Urothelium cell line (cell line): Measurements from ENCODE around the gene ZFPL1.

Experiments used
- DNase-seq: peaks from one replicate; pipeline ENCODE4 v3.0.0; 2011; ENCODE audit warnings: low spot score, mixed read lengths
- FAIRE-seq: peaks from 2 replicates; lab custom pipeline; 2011; peaks lifted over from hg19 to GRCh38; lab: Jason Lieb, UNC

ZFPL1 gene

DNA sequence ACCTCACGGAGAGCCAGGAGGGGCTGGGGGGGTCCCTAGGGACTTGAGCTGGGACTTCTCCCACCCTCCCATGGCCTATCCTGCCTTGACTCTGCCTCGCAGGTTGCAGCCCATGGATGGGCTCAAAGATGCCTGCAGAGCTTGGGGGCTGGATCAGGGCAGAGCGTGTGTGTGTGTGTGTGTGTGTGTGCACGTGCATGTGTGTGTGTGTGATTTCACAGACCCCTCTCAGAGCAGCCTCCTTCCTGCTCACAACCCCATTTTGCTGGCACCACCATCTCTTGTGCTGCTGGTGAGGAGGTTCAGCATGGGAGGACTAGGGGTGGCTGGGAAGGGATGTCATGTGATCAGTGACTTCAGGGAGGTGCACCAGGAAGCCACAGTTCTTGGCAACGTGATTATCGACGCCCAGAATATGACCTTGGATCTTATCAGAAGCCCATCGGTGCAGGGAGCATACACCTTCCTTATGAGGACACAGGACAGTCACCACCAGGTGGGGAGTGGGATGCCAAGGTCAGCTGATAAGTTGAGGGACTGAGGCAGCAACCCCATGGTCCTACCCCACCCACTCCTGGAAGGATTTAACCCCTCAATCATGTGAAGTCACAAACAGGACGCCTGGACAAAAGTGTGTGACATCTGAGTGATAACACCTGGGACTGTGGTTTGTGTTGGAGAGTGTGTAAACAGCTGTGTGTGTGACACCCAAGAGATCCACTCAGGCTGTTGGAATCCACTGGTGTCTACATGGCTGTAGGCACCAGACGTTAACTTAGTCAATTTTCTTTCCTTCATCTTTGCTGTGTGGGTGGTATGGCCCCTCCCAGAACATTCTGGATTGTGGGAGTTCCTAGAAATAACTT lies 23.8 kb upstream of the ZFPL1 start:
- DNase-seq (no peak), FAIRE-seq (no peak)

DNA sequence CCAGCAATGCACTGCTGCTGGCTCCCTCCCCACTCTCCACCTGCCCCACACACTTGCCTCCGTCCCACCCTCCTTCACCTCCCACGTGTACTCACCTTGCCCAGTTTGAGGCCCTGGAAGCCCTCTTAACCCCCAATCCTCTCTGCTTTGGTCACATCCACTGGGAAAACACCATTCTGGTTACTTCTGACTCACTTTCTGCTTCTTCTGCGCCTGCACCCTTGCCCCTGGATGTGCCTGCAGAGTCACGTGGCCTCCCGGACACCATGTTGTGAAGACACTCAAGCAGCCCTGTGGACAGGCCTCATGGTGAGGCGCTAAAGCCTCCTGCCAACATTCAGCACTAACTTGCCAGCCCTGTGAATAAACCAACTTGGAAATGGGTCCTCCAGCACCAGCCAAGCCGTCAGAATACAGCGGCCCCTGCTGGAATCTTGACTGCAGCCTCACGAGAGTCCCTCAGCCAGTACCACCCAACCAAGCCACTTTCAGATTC lies 23.1 kb upstream of the ZFPL1 start:
- no peak for DNase-seq

DNA sequence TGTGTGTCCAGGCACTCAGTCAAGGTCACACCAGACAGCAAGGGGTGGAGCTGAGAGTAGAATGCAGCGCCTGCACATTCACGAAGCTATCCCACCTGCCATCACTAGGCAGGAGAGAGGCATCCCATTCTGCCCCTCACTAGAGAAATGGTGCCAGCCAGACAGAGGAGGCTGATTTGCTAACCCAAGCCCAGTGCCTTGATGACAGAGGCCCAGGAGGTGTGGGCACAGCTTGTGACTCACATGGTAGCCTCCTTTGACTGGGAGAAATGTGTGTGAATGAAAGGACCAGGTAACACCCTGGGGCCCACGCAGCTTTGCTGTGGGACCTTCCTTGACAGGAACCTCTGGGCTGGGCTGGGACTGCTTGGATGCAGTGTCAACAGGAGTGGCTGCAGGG lies 20.5 kb upstream of the ZFPL1 start:
- DNase-seq (no peak), FAIRE-seq (no peak)

More for the DNA sequence above, 23.1 kb upstream of the ZFPL1 start:
- FAIRE-seq, result no peak

DNA sequence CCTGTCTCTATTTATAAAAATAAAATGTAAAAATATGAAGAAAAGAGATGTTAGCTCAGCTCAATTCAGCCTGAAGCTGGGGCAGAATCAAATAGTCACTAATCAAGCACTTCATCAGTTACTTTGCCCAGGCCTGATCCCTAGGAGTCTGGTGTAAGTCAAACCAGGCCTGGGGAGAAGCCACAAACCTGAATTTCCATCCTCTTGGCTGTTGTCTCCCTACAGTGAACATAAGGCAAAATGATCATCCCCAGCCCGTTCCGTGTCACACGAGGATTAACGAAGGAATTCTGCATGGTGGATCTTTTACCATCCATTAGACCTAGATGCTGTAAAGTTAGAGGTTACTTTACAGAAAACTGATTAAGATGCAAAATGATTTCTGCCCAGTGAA lies 19.2 kb upstream of the ZFPL1 start:
- no peak for DNase-seq
- no peak for FAIRE-seq

DNA sequence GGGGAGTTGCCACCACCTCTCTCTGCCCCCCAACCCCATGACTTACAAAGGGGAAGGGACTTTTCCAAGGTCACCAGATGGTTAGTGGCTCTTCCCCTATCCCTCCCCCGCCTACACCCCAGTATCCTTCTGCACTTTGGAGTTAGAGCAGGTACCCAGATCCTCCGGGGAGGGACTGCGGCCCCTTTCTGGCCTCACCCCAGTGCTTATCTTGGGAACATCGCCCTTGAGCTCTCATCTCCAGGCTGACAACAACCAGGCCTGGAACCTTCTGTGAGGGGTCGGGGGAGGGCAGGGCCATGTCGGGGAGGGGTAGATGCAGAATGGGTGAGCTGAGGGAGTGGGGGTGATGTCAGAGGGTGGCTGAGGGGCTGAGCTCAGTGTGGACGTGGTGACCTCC lies 18.2 kb upstream of the ZFPL1 start:
- no peak for DNase-seq
- FAIRE-seq, result no peak

DNA sequence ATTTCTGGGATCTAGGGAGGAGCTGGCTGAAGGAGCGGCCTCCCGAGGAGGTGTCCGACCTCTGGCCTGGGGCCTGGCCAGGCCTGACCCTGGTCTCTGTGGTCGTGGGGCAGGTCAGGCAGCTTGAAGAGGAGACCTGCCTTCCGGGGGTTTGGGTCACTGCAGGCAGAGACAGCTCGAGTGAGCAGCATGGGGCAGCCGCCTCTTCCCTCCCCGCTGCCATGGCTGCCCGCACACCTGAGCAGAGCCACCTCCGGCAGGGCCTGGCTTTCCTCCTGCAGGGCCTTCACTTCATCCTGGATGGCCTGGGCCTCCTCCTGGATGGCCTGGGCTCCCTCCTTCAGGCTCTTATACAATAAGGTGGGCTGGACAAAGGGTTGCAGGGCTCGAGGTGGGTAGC lies 17.7 kb upstream of the ZFPL1 start:
- DNase-seq, result no peak
- no peak for FAIRE-seq

DNA sequence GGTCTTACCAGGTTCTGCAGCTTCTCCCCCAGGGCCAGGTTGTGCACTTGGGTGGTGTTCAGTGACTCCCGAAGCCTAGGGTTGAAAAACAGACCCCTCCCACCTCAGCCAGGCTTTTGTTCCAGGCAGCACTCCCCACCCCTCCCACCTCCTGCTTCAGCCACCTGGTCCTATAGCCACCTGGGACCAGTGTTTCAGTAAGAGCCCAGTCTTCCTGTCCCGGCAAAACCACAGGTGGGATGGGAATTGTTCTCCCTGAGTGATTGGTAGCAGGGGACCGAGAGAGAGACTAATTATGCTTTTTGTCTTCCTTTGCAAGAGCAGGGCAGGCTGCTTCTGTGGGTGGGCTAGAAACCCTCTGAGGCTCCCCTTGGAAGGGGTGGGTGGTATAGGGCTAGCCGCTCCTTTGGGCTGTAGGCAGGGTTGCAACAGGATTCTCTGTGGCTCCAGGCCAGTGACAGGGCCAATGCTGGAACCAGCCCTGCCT lies 17.2 kb upstream of the ZFPL1 start:
- DNase-seq, result no peak
- no peak for FAIRE-seq

GRCh38 chr11:65067446-65067845 lies 16.6 kb upstream of the ZFPL1 start:
- FAIRE-seq, result no peak
- DNase-seq, result no peak

DNA sequence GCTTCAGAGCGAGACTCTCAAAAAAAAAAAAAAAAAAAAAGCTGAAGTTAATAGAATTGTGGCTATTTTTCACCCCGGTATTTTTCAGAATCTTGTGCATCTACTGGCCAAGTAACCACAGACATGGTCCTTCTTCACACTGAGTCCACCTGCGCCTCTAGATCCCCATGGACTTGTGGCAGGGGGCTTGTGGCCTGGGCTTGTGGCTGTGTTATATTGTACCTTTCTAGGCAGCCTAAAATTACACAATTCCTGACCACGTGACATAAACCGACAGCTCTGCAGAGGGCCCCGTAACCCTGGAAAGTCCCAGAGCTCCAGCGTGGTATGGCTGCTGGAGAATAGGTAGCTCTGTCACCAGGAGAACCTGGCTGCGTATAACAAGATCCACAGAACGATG lies 14.8 kb upstream of the ZFPL1 start:
- FAIRE-seq, result no peak
- no peak for DNase-seq

DNA sequence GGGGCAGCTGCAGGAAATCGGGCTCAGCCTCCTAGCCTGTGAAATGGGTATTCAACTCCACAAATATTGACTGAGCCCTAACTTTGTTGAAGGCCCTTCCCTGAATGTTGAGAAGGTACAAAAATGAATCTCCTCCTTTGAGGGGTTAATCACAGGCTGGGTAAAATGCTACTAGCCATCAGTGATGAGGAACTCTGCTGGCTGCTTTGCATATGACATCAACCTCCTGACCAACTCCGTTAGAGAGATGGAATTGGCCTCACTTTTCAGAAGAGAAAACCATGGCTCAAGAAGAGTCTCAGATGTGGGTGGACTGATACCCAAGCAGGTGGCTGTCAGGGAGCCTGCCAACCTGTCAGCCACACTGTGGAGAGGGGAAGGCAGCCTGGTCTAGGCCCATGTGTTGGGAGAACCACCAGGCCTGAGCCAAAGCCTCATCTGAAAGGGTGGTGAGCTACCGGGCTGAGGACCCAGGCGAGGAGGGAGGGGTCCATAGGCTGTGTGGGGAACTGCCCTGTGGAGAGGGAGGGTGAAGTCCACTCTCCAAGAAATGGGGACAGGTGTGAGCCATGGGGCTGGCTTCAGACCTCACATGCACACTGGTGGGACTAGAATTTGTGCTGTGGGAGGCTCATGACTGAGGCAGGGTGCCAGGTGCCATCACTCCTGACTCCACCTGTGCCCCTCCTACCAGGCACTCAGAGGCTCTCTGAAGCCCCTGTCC lies 12.0 kb upstream of the ZFPL1 start:
- DNase-seq (no peak), FAIRE-seq (no peak)

- no peak for DNase-seq
- FAIRE-seq, result no peak
Measured at GRCh38 chr11:65072631-65072966, 11.4 kb upstream of the ZFPL1 start.

- DNase-seq (no peak), FAIRE-seq (no peak)
Measured at GRCh38 chr11:65077451-65077850, 6.6 kb upstream of the ZFPL1 start.

- peak; percentile 55 for DNase-seq
- no peak for FAIRE-seq
Measured at GRCh38 chr11:65078151-65078550, 5.9 kb upstream of the ZFPL1 start.

DNA sequence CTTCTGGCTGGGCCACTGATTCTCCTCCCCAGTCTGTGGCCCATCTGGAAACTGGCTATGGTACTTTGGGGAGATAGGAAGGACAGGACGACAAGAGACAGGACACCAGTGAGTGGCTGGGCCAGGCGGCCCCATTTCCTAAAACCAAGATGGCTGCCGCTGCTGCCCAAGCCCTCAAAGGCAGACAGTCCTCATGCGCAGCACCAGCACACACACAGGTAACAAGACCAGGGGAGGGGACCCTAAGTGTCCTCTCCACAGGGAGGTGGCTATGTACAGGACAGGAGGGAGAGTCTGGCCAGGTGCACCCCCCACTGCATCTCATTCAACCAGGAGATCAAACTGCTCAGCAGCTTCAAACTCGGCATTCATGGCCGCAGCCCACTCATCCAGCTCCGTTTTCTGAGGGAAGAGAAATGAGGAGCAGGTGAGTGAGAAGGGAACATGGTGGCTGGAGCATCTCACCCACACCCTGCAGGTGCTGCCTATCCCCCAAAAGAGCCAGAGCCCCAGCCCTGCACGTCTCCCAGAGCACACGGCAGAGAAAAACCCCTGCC lies 5.2 kb upstream of the ZFPL1 start:
- no peak for DNase-seq

DNA sequence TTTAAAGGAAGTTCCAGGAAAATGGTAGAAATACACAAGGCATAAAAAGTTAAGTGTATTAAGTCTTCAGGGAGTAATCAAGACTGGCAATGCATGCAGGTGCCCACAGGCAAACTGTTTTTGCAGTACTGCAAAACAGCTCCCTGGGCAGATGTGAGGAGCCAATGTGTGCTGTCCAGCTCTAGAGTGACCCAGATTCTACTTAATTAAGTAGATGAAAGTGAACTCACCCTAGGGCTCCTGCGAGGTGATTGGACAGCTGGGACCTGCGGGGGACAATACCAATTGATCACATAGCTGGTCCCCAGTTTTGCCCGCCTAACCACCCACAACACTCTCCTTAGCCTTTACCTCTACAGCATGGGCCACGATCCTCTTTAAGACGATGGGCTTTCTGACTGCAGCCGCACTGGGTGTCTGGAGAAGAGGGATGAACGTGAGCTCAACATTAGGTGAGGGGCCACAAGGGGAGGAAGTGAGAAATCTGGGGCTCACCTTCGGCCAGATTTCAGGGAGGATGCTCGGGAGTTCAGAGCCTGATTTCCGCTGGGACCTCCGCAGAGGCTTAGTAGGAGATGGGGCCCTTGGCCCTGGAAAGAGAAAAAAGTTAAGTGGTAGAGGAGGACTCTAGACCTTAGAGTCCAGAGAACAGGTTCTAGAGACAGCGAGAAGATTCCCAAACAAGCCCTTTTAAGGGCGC lies 738 bp upstream of the ZFPL1 start:
- DNase-seq (no peak), FAIRE-seq (no peak)

More for the DNA sequence above, 5.2 kb upstream of the ZFPL1 start:
- no peak for FAIRE-seq

- DNase-seq, result peak; percentile 18
- no peak for FAIRE-seq
Measured at GRCh38 chr11:65084598-65085375, 765 bp downstream of the ZFPL1 start.

DNA sequence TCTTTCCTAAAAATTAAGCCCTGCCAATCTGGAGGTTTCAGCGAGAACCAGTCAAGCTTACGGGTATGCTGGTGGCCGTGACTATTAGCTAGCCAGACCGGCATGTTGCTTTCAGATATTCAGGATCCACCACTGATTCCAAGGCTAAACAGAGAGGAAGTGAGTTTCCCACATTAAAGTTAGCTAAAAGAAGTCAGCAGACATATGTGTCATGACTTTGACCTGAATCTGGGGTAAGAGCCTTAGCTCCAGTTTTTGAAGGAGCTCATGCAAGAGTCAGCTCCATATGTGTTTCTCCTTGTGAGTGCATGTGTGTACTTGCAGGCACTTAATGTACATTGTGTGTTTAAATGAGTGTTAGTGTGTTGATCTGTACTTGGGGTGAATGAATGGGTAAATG lies 1.4 kb downstream of the ZFPL1 start:
- no peak for FAIRE-seq

DNA sequence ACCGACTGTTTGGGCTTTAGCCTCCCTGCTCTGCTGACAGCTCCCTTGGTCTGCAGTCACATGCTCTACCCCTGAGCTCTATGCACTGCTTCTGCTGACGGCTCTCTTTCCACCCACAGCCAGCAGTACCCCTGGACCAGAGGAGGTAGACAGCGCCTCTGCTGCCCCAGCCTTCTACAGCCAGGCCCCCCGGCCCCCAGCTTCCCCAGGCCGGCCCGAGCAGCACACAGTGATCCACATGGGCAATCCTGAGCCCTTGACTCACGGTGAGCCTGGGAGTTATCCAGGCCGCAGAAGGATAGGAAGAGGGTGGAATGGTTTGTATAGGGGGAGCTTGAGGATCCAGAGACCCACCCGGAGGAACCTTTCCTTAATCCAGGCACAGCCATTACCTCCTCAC lies 2.8 kb downstream of the ZFPL1 start:
- no peak for FAIRE-seq
- no peak for DNase-seq

More for the DNA sequence above, 1.4 kb downstream of the ZFPL1 start:
- no peak for DNase-seq

DNA sequence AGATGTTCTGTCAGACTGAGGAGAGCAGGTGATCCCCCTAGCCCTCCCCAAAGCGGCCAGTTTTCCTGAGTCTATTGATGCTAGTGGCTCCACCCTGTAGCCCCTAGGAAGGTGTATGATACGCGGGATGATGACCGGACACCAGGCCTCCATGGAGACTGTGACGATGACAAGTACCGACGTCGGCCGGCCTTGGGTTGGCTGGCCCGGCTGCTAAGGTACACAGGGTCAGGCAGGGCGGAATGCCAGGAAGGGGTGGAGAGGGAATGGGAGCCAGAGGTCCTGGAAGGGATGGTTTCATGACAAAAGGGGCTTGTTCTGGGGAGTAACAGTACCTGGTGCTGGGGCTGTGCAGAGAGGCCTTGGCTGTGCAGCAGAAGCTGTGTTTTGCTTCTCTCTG lies 3.2 kb downstream of the ZFPL1 start:
- no peak for FAIRE-seq

GRCh38 chr11:65087827-65088226 lies 3.8 kb downstream of the ZFPL1 start:
- DNase-seq, result no peak
- no peak for FAIRE-seq

More for the DNA sequence above, 3.2 kb downstream of the ZFPL1 start:
- no peak for DNase-seq
